Endothelial cell of umbilical vein (primary cell): ENCODE measurements around the gene EPHA5.

Experiments used
- CTCF ChIP-seq, 2 donors: IDR thresholded peaks; 1 replicate in 1 of 2; 2 replicates in 1 of 2; pipeline ENCODE4 v1.5.1; 2011; ENCODE audit warnings: low read length in 2 of 2, mild to moderate bottlenecking in 2 of 2, moderate library complexity in 2 of 2, control low read depth in 1 of 2, inconsistent platforms in 1 of 2, low read depth in 1 of 2; ENCODE audit not compliant: insufficient read depth in 1 of 2; ENCODE audit errors: extremely low read depth in 1 of 2
- EZH2 ChIP-seq: IDR thresholded peaks from 2 replicates; pipeline ENCODE4 v1.6.1; 2012; ENCODE audit warnings: borderline replicate concordance, low read depth, mild to moderate bottlenecking, moderate library complexity, low read length, inconsistent platforms; ENCODE audit not compliant: severe bottlenecking
- JUN ChIP-seq: IDR thresholded peaks from 2 replicates; pipeline ENCODE4 v1.6.1; 2011; ENCODE audit warnings: borderline replicate concordance, low read depth; ENCODE audit not compliant: insufficient read length, insufficient read depth
- MAX ChIP-seq: IDR thresholded peaks from 2 replicates; pipeline ENCODE4 v1.6.1; 2011; ENCODE audit not compliant: insufficient read depth, insufficient read length
- POLR2A ChIP-seq: IDR thresholded peaks from 2 replicates; pipeline ENCODE4 v1.6.1; 2012; ENCODE audit warnings: low read depth, mild to moderate bottlenecking, control low read depth, low read length
- POLR2AphosphoS5 ChIP-seq: IDR thresholded peaks from 2 replicates; pipeline ENCODE4 v1.6.1; 2012; ENCODE audit warnings: low read depth, mild to moderate bottlenecking, control low read depth, low read length, moderate library complexity; ENCODE audit not compliant: insufficient read depth

- no peak for TF ChIP-seq CTCF (IDR thresholded peaks at IDR 0.05; ENCODE audit: extremely low read depth in 1 of 2, insufficient read depth in 1 of 2, low read depth in 1 of 2, low read length in 2 of 2)
- TF ChIP-seq MAX = no peak
- no peak for TF ChIP-seq JUN
- TF ChIP-seq EZH2 = no peak
- no peak for TF ChIP-seq POLR2A
- TF ChIP-seq POLR2AphosphoS5 = no peak
Observed at GRCh38 chr4:65296246-65296645, 374.0 kb downstream of the EPHA5 start.
